GM12873 (cell line): ENCODE results near the gene TAS2R8.

ENCODE experiments used
- CTCF ChIP-seq: IDR thresholded peaks from 2 replicates; pipeline ENCODE4 v1.5.1; 2012; ENCODE audit warnings: low read depth, mild to moderate bottlenecking, moderate library complexity, low read length, control low read depth; ENCODE audit not compliant: insufficient read depth; ENCODE audit errors: missing control alignments

TAS2R8 gene

GRCh38 chr12:10838461-10838860, 31.4 kb upstream of the TAS2R8 start:
- no peak for TF ChIP-seq CTCF

GRCh38 chr12:10829994-10830393, 22.9 kb upstream of the TAS2R8 start:
- TF ChIP-seq CTCF = no peak

GRCh38 chr12:10826258-10826657, 19.2 kb upstream of the TAS2R8 start, which contains the start of gene TAS2R10:
TAS2R10 (minus strand) TSS chr12:10826358; CDS start chr12:10826269, 89 bp downstream.
- no peak for TF ChIP-seq CTCF

GRCh38 chr12:10824957-10825356, 17.9 kb upstream of the TAS2R8 start:
- no peak for TF ChIP-seq CTCF

- TF ChIP-seq CTCF = no peak
Measured at GRCh38 chr12:10811883-10812536, 4.9 kb upstream of the TAS2R8 start.

- TF ChIP-seq CTCF = no peak
Measured at GRCh38 chr12:10810068-10810467, 3.0 kb upstream of the TAS2R8 start, which contains the start of gene TAS2R9. TAS2R9 (minus strand) TSS chr12:10810168; CDS start chr12:10810075, 93 bp downstream.

- TF ChIP-seq CTCF = no peak
Measured at GRCh38 chr12:10802587-10802986, 4.5 kb downstream of the TAS2R8 start, which contains the start of gene TAS2R7. TAS2R7 (minus strand) TSS chr12:10802627; CDS start chr12:10802570, 57 bp downstream.
